ENCODE data around the gene LRRC61.

Gene LRRC61

DNA sequence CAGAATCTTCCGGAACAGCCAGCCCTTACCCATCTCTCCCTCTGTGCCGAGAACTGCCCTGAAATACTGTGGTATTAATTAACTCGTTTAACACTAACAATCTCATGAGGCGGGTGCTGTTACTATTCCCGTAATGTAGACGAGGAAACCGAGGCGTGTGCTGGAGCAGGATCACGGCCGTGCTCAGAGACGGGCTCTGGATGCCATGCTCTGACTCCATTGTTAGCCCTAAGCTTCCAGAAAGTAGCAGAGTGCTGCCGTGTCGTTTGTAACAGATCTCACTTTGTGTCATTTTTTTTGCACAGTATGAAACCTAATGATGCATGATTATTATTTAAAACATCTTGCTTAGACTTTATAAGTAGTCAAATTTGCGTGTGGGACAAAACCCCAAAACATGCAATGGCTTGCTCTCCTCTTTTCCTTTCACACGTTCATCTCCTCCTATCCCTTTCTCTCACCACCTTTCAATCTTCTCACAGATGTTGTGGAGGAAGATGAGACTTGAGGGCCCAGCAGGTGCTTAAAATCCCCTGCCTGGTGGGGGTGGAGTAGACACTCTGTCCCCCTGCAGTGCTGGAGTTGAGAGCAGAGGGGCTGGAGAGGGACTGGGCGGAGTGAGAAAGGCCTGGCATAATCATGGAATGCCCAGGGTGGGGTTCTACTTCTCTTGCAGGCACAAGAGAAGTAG lies 672 bp downstream of the LRRC61 start:
- no peaks in the 10 kb centered on the region for H3K9me3 ChIP-seq (ENCODE audit: insufficient read depth, low read length)
- no peaks in the 10 kb centered on the region for H3K27me3 ChIP-seq (ENCODE audit: low read length)
- H3K9ac ChIP-seq (ENCODE audit: low read length): peak overlapping the region; percentile 54; the same call in 1 of the 2 replicates
- peak overlapping the region; percentile 58 for H2AFZ ChIP-seq (ENCODE audit: low read depth, low read length, severe bottlenecking)
- H3K27ac ChIP-seq (ENCODE audit: low read depth, low read length): no peak overlapping the region
- H3K9me2 ChIP-seq (replicated peaks; ENCODE audit: insufficient read depth, low read length): no peaks in the 10 kb centered on the region
- H3K36me3 ChIP-seq (ENCODE audit: low read length): no peaks in the 10 kb centered on the region
- no peaks in the 10 kb centered on the region for H3F3A ChIP-seq (ENCODE audit: insufficient read depth)
- no peak for TF ChIP-seq EZH2phosphoT487 (conservative IDR thresholded peaks at IDR 0.05; ENCODE audit: low read length)
- TF ChIP-seq, protein P1, sequence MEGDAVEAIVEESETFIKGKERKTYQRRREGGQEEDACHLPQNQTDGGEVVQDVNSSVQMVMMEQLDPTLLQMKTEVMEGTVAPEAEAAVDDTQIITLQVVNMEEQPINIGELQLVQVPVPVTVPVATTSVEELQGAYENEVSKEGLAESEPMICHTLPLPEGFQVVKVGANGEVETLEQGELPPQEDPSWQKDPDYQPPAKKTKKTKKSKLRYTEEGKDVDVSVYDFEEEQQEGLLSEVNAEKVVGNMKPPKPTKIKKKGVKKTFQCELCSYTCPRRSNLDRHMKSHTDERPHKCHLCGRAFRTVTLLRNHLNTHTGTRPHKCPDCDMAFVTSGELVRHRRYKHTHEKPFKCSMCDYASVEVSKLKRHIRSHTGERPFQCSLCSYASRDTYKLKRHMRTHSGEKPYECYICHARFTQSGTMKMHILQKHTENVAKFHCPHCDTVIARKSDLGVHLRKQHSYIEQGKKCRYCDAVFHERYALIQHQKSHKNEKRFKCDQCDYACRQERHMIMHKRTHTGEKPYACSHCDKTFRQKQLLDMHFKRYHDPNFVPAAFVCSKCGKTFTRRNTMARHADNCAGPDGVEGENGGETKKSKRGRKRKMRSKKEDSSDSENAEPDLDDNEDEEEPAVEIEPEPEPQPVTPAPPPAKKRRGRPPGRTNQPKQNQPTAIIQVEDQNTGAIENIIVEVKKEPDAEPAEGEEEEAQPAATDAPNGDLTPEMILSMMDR (IDR thresholded peaks at IDR 0.05; ENCODE audit: insufficient read depth, low read length, poor library complexity, severe bottlenecking): no peak
- no peaks in the 10 kb centered on the region for H3K79me2 ChIP-seq (ENCODE audit: insufficient read depth, low read length)
- H3K4me2 ChIP-seq (ENCODE audit: low read depth, low read length, poor library complexity, severe bottlenecking): peak overlapping the region; percentile 45
- no peaks in the 10 kb centered on the region for H4K20me1 ChIP-seq (ENCODE audit: low read depth, low read length)
- peak overlapping the region; percentile 41 for H3K4me3 ChIP-seq (ENCODE audit: insufficient read depth, low read length, poor library complexity, severe bottlenecking)

DNA sequence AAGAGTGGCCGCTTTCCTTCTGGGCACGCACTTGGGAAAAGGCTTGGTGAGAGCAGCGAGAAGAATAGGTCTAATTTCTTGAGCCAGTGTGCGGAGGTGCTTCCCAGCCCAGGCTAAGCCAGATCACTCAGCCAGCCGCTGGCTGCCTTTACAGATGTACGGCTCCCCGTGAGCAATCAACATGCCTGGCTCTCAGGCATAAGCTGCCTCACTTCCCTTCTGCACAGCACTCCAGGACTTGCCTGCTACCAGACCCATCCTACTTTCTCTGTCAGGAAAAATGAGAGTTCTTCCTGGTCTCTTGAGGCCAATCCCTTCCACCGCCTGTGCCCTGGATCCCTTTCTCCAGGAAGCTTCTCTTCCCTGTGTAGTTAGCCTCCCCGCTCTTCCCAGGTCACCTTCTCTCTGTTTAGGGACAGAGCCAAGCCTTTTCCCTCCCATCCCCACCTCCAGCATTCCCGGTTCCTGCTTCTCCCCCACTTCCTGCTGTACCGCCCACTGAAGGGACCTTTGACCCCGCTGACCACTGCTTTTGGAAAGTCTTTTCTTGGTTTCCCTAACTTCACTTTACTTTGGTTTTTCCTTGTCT lies 1.3 kb downstream of the LRRC61 start:
- no peak overlapping the region for H3K9ac ChIP-seq (ENCODE audit: low read length)
- no peaks in the 10 kb centered on the region for H3K36me3 ChIP-seq (ENCODE audit: low read length)
- no peaks in the 10 kb centered on the region for H3K9me2 ChIP-seq (replicated peaks; ENCODE audit: insufficient read depth, low read length)
- no peak overlapping the region for H2AFZ ChIP-seq (ENCODE audit: low read depth, low read length, severe bottlenecking)
- no peak overlapping the region for H3K27ac ChIP-seq (ENCODE audit: low read depth, low read length)
- no peaks in the 10 kb centered on the region for H3K9me3 ChIP-seq (ENCODE audit: insufficient read depth, low read length)
- no peaks in the 10 kb centered on the region for H3K27me3 ChIP-seq (ENCODE audit: low read length)
- H3F3A ChIP-seq (ENCODE audit: insufficient read depth): no peaks in the 10 kb centered on the region
- TF ChIP-seq EZH2phosphoT487 (conservative IDR thresholded peaks at IDR 0.05; ENCODE audit: low read length): no peak
- TF ChIP-seq, protein P1 (IDR thresholded peaks at IDR 0.05; ENCODE audit: insufficient read depth, low read length, poor library complexity, severe bottlenecking): no peak
- no peaks in the 10 kb centered on the region for H3K79me2 ChIP-seq (ENCODE audit: insufficient read depth, low read length)
- H3K4me3 ChIP-seq (ENCODE audit: insufficient read depth, low read length, poor library complexity, severe bottlenecking): no peak overlapping the region
- H3K4me2 ChIP-seq (ENCODE audit: low read depth, low read length, poor library complexity, severe bottlenecking): no peak overlapping the region
- no peaks in the 10 kb centered on the region for H4K20me1 ChIP-seq (ENCODE audit: low read depth, low read length)

DNA sequence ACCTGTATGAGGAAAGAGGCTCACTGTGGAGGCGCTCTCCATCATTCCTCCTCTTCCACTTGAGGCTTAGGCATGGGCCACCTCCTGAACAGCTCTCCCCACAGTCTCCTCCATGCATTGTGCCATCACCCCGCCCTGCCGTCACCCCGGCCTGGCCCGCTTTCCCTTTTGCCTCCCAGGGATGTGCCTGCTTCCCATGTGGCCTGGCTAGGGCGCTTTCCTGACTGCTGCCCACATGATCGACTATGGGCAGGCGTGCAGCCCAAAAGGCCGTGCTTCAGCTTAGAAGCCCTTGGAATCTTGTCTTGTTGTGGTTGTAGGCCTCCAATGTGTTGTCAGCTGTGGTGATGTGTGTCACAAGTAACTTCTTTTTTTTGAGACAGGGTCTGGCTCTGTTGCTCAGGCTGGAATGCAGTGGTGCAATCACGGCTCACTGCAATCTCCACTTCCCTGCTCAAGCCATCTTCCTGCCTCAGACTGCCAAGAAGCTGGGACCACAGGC lies 2.0 kb downstream of the LRRC61 start:
- Histone ChIP-seq H3K27ac (ENCODE audit: low read depth, low read length) (no peak overlapping the region), H3K27me3 (ENCODE audit: low read length) (no peaks in the 10 kb centered on the region), H3K4me3 (ENCODE audit: insufficient read depth, low read length, poor library complexity, severe bottlenecking) (no peak overlapping the region), H3K9me3 (ENCODE audit: insufficient read depth, low read length) (no peaks in the 10 kb centered on the region), H3K9ac (ENCODE audit: low read length) (no peak overlapping the region), H3K4me2 (ENCODE audit: low read depth, low read length, poor library complexity, severe bottlenecking) (no peak overlapping the region), H3K9me2 (replicated peaks; ENCODE audit: insufficient read depth, low read length) (no peaks in the 10 kb centered on the region), H4K20me1 (ENCODE audit: low read depth, low read length) (no peaks in the 10 kb centered on the region), H3F3A (ENCODE audit: insufficient read depth) (no peaks in the 10 kb centered on the region), H3K79me2 (ENCODE audit: insufficient read depth, low read length) (no peaks in the 10 kb centered on the region), H2AFZ (ENCODE audit: low read depth, low read length, severe bottlenecking) (no peak overlapping the region), H3K36me3 (ENCODE audit: low read length) (no peaks in the 10 kb centered on the region)
- TF ChIP-seq, protein P1 (IDR thresholded peaks at IDR 0.05; ENCODE audit: insufficient read depth, low read length, poor library complexity, severe bottlenecking): no peak
- TF ChIP-seq EZH2phosphoT487 (conservative IDR thresholded peaks at IDR 0.05; ENCODE audit: low read length): no peak

Data from SU-DHL-6 (cell line).